HFF-Myc (cell line): ENCODE measurements around the gene GRXCR2.

Experiments
- DNase-seq: peaks from one replicate; pipeline ENCODE4 v3.0.0-alpha.2; 2011; ENCODE audit warnings: low read depth; ENCODE audit errors: extremely low read depth
- H3K4me3 ChIP-seq: replicated peaks from 2 replicates; pipeline ENCODE4 v1.5.1; 2011; ENCODE audit warnings: low read depth, mild to moderate bottlenecking, control low read depth, low read length
- CTCF ChIP-seq: IDR thresholded peaks from 2 replicates; pipeline ENCODE4 v1.5.1; 2012; ENCODE audit warnings: mild to moderate bottlenecking, low read depth, low read length, control low read depth; ENCODE audit errors: missing control alignments

GRXCR2 gene

DNA sequence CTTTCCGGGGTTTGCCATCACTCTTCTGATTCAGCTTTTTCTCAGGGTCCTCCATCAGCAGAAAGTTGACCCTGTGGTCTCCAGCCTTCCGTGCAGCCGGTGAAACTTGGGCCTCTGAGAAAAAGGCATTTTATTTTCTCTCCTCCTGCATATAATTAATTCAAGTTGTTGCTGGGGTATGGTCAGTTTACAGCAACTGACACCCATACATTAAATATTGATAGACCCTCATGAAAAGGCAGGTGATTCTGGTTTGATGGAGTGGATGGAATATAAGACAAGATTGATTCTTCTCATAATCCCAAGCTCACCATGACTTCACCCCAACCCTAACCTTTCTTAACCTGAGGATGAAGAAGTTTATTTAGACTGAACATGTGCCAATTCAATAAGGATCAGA, at the start of gene GRXCR2:
Gene GRXCR2 (minus strand): TSS at position 101 of the 400 bp plus-strand sequence. CDS start 46 bp downstream, at position 55.
- no peak within 1 kb of the TSS for H3K4me3 ChIP-seq
- no peak for DNase-seq
- TF ChIP-seq CTCF, result no peak

GRCh38 chr5:145922059-145922458, 49.2 kb upstream of the GRXCR2 start:
- no peak overlapping the region for H3K4me3 ChIP-seq
- no peak for DNase-seq
- no peak for TF ChIP-seq CTCF

DNA sequence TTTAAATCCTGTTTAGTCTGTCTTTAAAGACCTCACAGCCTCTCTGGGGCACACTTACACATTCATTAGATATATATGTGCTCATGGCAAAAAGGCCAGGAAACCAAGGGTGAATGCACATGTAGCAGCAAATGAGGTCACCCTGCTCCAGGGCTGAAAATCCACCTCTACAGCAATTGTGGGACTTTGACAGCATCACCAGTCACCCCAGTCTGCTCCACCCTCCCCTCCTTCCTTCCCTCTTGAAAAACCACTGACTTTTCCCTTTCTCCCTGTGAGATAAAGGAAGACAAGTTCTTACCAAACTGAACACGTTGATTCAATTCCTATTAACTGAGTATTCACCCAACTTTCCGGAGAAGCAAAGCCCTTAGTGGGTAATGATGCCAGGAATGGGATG, 48.4 kb upstream of the GRXCR2 start:
- H3K4me3 ChIP-seq, result no peak overlapping the region
- DNase-seq, result no peak
- TF ChIP-seq CTCF, result no peak

GRCh38 chr5:145920542-145921210, 47.9 kb upstream of the GRXCR2 start:
- no peak overlapping the region for H3K4me3 ChIP-seq
- TF ChIP-seq CTCF, result no peak
- no peak for DNase-seq

- no peak for TF ChIP-seq CTCF
- DNase-seq, result no peak
- H3K4me3 ChIP-seq, result no peak overlapping the region
These were observed 46.6 kb upstream of the GRXCR2 start for GRCh38 chr5:145919413-145919812.

GRCh38 chr5:145918397-145918796, 45.6 kb upstream of the GRXCR2 start:
- no peak for DNase-seq
- H3K4me3 ChIP-seq, result no peak overlapping the region
- no peak for TF ChIP-seq CTCF

- no peak for TF ChIP-seq CTCF
- no peak overlapping the region for H3K4me3 ChIP-seq
- no peak for DNase-seq
These were observed 44.5 kb upstream of the GRXCR2 start for GRCh38 chr5:145917288-145917687.
